ENCODE measurements around the gene NSUN7. TPM values are rescaled to one million over a fixed set of nuclear protein-coding genes. Genes with fewer than 3 reads are reported as not detected.
A peak's percentile ranks its signal among the peaks of the same experiment; 100 is the strongest.

The NSUN7 gene
- total RNA-seq, 2 experiments from 2014 or later = 0.14 to 0.39 TPM

DNA sequence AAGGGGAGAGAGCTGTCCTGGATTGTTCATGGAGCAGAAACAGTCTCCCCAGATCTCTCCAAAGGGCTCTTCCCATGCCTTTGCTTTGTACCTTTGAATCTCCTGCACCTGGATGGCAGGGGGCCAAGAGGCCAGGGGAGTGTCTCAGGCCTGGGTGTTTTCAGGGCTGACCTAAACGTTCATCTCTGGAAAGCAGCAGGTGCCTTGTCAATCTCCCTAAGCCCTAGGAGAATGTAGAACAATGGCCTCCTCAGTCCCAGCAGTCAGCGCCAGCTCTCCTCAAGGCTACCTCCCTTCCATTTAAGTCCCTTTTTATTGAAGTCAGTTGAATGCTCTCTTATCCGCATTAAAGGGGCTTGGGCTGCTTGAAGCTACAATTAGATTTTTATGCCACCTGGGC lies 31.2 kb upstream of the NSUN7 start:
- Histone ChIP-seq H3K27me3 (ENCODE audit: control insufficient read depth in 1 of 2, insufficient read depth in 2 of 2, low read length in 2 of 2) (no peaks in the 10 kb centered on the region), H3K4me1 (ENCODE audit: insufficient read depth, low read length) (peaks cover 15% of the 10 kb centered on the region), H3K9me3 (ENCODE audit: control insufficient read depth in 1 of 2, insufficient read depth in 1 of 2, low read length in 2 of 2) (no peaks in the 10 kb centered on the region), H3K4me3 (ENCODE audit: low read length) (no peak overlapping the region), H3K27ac (ENCODE audit: low read depth in 1 of 2, low read length in 2 of 2) (no peak overlapping the region), H3K36me3 (ENCODE audit: insufficient read depth, low read length) (no peaks in the 10 kb centered on the region)
- Mint-ChIP-seq H3K27me3 (no peaks in the 10 kb centered on the region), H3K36me3 (ENCODE audit: low read depth) (no peaks in the 10 kb centered on the region), H3K4me3 (no peak overlapping the region), H3K9me3 (no peaks in the 10 kb centered on the region), H3K4me1 (ENCODE audit: low read depth) (no peaks in the 10 kb centered on the region), H3K27ac (no peak overlapping the region)
- ChIA-PET POLR2A (no interaction called here), CTCF (no interaction called here)
- DNase-seq = no peak
- ATAC-seq (ENCODE audit: poor library complexity) = no peak
- TF ChIP-seq, protein P1, sequence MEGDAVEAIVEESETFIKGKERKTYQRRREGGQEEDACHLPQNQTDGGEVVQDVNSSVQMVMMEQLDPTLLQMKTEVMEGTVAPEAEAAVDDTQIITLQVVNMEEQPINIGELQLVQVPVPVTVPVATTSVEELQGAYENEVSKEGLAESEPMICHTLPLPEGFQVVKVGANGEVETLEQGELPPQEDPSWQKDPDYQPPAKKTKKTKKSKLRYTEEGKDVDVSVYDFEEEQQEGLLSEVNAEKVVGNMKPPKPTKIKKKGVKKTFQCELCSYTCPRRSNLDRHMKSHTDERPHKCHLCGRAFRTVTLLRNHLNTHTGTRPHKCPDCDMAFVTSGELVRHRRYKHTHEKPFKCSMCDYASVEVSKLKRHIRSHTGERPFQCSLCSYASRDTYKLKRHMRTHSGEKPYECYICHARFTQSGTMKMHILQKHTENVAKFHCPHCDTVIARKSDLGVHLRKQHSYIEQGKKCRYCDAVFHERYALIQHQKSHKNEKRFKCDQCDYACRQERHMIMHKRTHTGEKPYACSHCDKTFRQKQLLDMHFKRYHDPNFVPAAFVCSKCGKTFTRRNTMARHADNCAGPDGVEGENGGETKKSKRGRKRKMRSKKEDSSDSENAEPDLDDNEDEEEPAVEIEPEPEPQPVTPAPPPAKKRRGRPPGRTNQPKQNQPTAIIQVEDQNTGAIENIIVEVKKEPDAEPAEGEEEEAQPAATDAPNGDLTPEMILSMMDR (IDR thresholded peaks at IDR 0.05) = no peak
- intact Hi-C loops (cut with DNase I, micrococcal nuclease) = no loop called here

DNA sequence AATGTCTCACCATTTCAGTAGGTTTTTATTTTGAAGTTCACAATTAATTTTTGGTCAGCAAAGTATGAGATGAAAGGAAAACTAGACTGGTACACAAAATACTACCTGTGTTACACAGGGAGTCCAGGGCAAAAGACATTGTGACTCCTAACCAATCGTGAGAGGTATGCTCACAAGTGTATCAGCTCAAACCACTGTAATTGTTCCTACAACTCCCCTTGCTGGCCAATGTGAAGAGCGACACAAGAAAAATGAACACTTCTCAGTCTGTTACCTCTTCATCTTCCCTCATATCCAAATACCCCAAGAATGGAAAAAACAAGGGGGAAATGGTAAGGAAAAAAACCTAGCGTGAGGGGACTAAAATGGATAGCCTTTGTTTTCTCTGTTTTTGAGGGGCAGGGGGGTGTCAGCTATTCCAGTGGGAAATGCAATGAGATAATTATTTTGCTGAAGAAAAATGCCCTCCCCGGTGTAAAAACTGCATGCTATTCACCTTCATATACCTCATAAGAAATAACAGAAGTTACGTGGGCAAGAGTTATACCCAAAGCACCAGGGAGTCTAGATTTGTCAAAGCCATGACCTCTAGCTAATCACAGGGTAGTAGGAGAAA lies 30.6 kb upstream of the NSUN7 start:
- H3K4me1 Mint-ChIP-seq (ENCODE audit: low read depth) = no peaks in the 10 kb centered on the region
- DNase-seq = peak in 2 of 14 experiments; percentile 21 to 28
- no peaks in the 10 kb centered on the region for H3K36me3 ChIP-seq (ENCODE audit: insufficient read depth, low read length)
- H3K27me3 Mint-ChIP-seq = no peaks in the 10 kb centered on the region
- ChIA-PET CTCF (no interaction called here), POLR2A (no interaction called here)
- TF ChIP-seq, protein P1 (IDR thresholded peaks at IDR 0.05) = no peak
- no peak overlapping the region for H3K27ac Mint-ChIP-seq
- no peak overlapping the region for H3K4me3 Mint-ChIP-seq
- ATAC-seq (ENCODE audit: poor library complexity) = no peak
- no peaks in the 10 kb centered on the region for H3K36me3 Mint-ChIP-seq (ENCODE audit: low read depth)
- H3K4me1 ChIP-seq (ENCODE audit: insufficient read depth, low read length) = peaks cover 15% of the 10 kb centered on the region
- H3K9me3 Mint-ChIP-seq = no peaks in the 10 kb centered on the region
- H3K4me3 ChIP-seq (ENCODE audit: low read length) = no peak overlapping the region
- no peaks in the 10 kb centered on the region for H3K9me3 ChIP-seq (ENCODE audit: control insufficient read depth in 1 of 2, insufficient read depth in 1 of 2, low read length in 2 of 2)
- no peak overlapping the region for H3K27ac ChIP-seq (ENCODE audit: low read depth in 1 of 2, low read length in 2 of 2)
- intact Hi-C loops (cut with DNase I, micrococcal nuclease) = no loop called here
- no peaks in the 10 kb centered on the region for H3K27me3 ChIP-seq (ENCODE audit: control insufficient read depth in 1 of 2, insufficient read depth in 2 of 2, low read length in 2 of 2)

DNA sequence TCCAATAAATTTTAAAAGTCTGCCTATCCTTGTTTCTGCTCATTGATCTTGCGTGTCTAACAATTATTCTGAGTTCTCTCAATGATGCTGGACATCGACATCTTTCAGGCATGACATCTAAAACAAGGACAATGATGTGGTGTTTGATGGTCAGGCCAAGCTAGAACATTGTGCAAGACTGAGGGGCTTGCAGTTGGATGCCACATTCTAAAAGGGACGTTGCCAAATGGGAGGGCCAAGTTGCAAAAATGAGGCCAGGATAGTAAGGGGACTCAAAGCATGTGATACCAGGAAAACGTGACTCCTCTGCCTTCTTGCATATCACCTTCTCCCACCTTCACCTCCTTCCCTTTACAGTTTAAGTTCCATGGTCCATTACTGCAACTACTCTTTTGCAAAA lies 29.4 kb upstream of the NSUN7 start:
- no peak overlapping the region for H3K4me3 ChIP-seq (ENCODE audit: low read length)
- H3K27ac ChIP-seq (ENCODE audit: low read depth in 1 of 2, low read length in 2 of 2) = no peak overlapping the region
- H3K9me3 Mint-ChIP-seq = no peaks in the 10 kb centered on the region
- no peak overlapping the region for H3K27ac Mint-ChIP-seq
- CTCF ChIA-PET = no interaction called here
- intact Hi-C loops (cut with DNase I, micrococcal nuclease) = no loop called here
- no peaks in the 10 kb centered on the region for H3K36me3 Mint-ChIP-seq (ENCODE audit: low read depth)
- H3K4me1 ChIP-seq (ENCODE audit: insufficient read depth, low read length) = peaks cover 15% of the 10 kb centered on the region
- TF ChIP-seq, protein P1 (IDR thresholded peaks at IDR 0.05) = no peak
- no peaks in the 10 kb centered on the region for H3K27me3 ChIP-seq (ENCODE audit: control insufficient read depth in 1 of 2, insufficient read depth in 2 of 2, low read length in 2 of 2)
- no peaks in the 10 kb centered on the region for H3K4me1 Mint-ChIP-seq (ENCODE audit: low read depth)
- no peaks in the 10 kb centered on the region for H3K9me3 ChIP-seq (ENCODE audit: control insufficient read depth in 1 of 2, insufficient read depth in 1 of 2, low read length in 2 of 2)
- no peaks in the 10 kb centered on the region for H3K36me3 ChIP-seq (ENCODE audit: insufficient read depth, low read length)
- POLR2A ChIA-PET = no interaction called here
- DNase-seq (no peak), ATAC-seq (ENCODE audit: poor library complexity) (no peak)
- no peaks in the 10 kb centered on the region for H3K27me3 Mint-ChIP-seq
- no peak overlapping the region for H3K4me3 Mint-ChIP-seq

Data from CD4-positive, alpha-beta T cell (primary cell).